ENCODE measurements around the gene RPL37.

The RPL37 gene

GRCh38 chr5:40780199-40780598 lies 54.8 kb downstream of the RPL37 start:
- no peak for DNase-seq
- in situ Hi-C loops (cut with HindIII; ENCODE audit: low pct_ligation_motif_present, low pct_unique_long_range_greater_than_20kb, low sequenced_read_pairs), result no loop called here

GRCh38 chr5:40779561-40779960 lies 55.5 kb downstream of the RPL37 start:
- in situ Hi-C loops (cut with HindIII; ENCODE audit: low pct_ligation_motif_present, low pct_unique_long_range_greater_than_20kb, low sequenced_read_pairs), result no loop called here
- no peak for DNase-seq

- no peak for DNase-seq
Observed at GRCh38 chr5:40778133-40778532, 56.9 kb downstream of the RPL37 start.

GRCh38 chr5:40776658-40776977 lies 58.4 kb downstream of the RPL37 start:
- in situ Hi-C loops (cut with HindIII; ENCODE audit: low pct_ligation_motif_present, low pct_unique_long_range_greater_than_20kb, low sequenced_read_pairs), result no loop called here
- DNase-seq, result no peak

More at GRCh38 chr5:40778133-40778532, 56.9 kb downstream of the RPL37 start:
- in situ Hi-C loops (cut with HindIII; ENCODE audit: low pct_ligation_motif_present, low pct_unique_long_range_greater_than_20kb, low sequenced_read_pairs), result no loop called here

GRCh38 chr5:40775846-40776657 lies 59.0 kb downstream of the RPL37 start:
- in situ Hi-C loops (cut with HindIII; ENCODE audit: low pct_ligation_motif_present, low pct_unique_long_range_greater_than_20kb, low sequenced_read_pairs), result no loop called here
- no peak for DNase-seq

Measured in ACHN (cell line).